H1 (cell line): Measurements from ENCODE around the gene ACYP1. TPM values are rescaled to one million over a fixed set of nuclear protein-coding genes. Genes with fewer than 3 reads are reported as not detected.

Source experiments
- ASH2L ChIP-seq: fragments of 200-600, 300-600 bp; sonication (generic); IDR thresholded peaks from one replicate; pipeline ENCODE4 v1.7.1; 2017; ENCODE audit warnings: low read length
- CBX8 ChIP-seq: fragments of 300-800, 300-1000 bp; sonication (generic); IDR thresholded peaks from 2 replicates; pipeline ENCODE4 v1.7.1; 2016; ENCODE audit warnings: low read depth, low read length, borderline replicate concordance
- HDAC2 ChIP-seq, 2 experiments: fragments of 300-600 bp in 1 of 2; sonication (generic) in 1 of 2; IDR thresholded peaks; 2 replicates each; pipeline ENCODE4 v1.6.1; 2011 to 2012; ENCODE audit warnings: low read depth in 2 of 2, low read length in 2 of 2, mild to moderate bottlenecking in 2 of 2, moderate library complexity in 2 of 2, borderline replicate concordance in 1 of 2, inconsistent platforms in 1 of 2
- NANOG ChIP-seq: IDR thresholded peaks from 2 replicates; pipeline ENCODE4 v1.6.1; 2011; ENCODE audit warnings: low read length, low read depth, mild to moderate bottlenecking, inconsistent platforms; ENCODE audit not compliant: insufficient read depth, poor library complexity, severe bottlenecking
- PHF8 ChIP-seq: fragments of 200-600 bp; sonication (generic); conservative IDR thresholded peaks from 2 replicates; pipeline ENCODE4 v1.7.1; 2012; ENCODE audit warnings: low read depth, mild to moderate bottlenecking, inconsistent platforms, low read length, moderate library complexity
- SAP30 ChIP-seq: fragments of 300-600 bp; sonication (generic); IDR thresholded peaks from 2 replicates; pipeline ENCODE4 v1.7.1; 2012; ENCODE audit warnings: low read length, moderate library complexity, mild to moderate bottlenecking, inconsistent platforms; ENCODE audit not compliant: insufficient read depth, insufficient replicate concordance
- SIRT6 ChIP-seq: IDR thresholded peaks from one replicate; pipeline ENCODE4 v1.7.1; 2012; ENCODE audit warnings: low read length, inconsistent platforms
- TCF12 ChIP-seq: IDR thresholded peaks from 2 replicates; pipeline ENCODE4 v1.6.1; 2011; ENCODE audit warnings: low read depth, mild to moderate bottlenecking, low read length
- polyA plus RNA-seq, 7 experiments: library from polyadenylated mRNA; depleted of rRNA in 3 of 7; stranded (reverse) in 5 of 7; unstranded in 2 of 7; fragments of >200 nt in 5 of 7; fragments of 200-250 nt in 2 of 7; gene quantifications; 1 replicate in 5 of 7; 2 replicates in 1 of 7; 4 replicates in 1 of 7; pipeline versions ENCODE4 v1.2.1 to v1.2.3, GENCODE V29; 2011 to 2013; ENCODE audit warnings: missing spikeins in 2 of 7, mixed read lengths in 2 of 7
- total RNA-seq: library from RNA; stranded (reverse); fragmentation: NEBNext Ultra II Directional; extraction: Animal tissue kit (Norgen Biotek cat#: 25700); gene quantifications from 2 replicates; pipeline ENCODE4 v1.2.1, GENCODE V29; 2021
- TF ChIP-seq, protein P1 (sequence below): fragments of 300-600 bp; sonication (generic); IDR thresholded peaks from 2 replicates; pipeline ENCODE4 v1.7.1; 2012; ENCODE audit warnings: low read length, moderate library complexity, mild to moderate bottlenecking, inconsistent platforms; ENCODE audit not compliant: insufficient replicate concordance
- TF ChIP-seq, protein P2 (sequence below): IDR thresholded peaks from 2 replicates; pipeline ENCODE4 v1.6.1; 2011; ENCODE audit warnings: low read length, improper control_type of control experiment

ACYP1 gene
- total and polyA plus RNA-seq, 2 of the 8 experiments (the other 6 are each of a cell fraction or from before 2014, with no cell fraction given), result 22.3 to 24.8 TPM

DNA sequence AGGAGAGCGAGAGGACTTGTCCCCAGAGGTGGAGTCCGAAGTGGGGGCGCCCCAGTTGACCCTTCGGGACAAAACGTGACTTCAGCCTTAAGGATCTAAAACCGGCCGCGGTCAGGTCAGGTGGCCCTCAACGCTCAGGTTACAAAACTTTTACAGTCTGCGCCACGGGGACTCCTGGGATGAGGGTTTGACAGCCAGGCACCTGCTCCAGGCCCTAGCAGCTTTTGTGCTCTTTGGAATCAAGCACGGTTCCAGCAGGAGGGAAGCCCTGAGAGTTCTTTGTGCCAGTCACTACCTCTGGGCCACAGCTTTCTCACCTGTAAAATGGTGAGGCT is 6.0 kb upstream of the ACYP1 start (continued):
- TF ChIP-seq, protein P1, sequence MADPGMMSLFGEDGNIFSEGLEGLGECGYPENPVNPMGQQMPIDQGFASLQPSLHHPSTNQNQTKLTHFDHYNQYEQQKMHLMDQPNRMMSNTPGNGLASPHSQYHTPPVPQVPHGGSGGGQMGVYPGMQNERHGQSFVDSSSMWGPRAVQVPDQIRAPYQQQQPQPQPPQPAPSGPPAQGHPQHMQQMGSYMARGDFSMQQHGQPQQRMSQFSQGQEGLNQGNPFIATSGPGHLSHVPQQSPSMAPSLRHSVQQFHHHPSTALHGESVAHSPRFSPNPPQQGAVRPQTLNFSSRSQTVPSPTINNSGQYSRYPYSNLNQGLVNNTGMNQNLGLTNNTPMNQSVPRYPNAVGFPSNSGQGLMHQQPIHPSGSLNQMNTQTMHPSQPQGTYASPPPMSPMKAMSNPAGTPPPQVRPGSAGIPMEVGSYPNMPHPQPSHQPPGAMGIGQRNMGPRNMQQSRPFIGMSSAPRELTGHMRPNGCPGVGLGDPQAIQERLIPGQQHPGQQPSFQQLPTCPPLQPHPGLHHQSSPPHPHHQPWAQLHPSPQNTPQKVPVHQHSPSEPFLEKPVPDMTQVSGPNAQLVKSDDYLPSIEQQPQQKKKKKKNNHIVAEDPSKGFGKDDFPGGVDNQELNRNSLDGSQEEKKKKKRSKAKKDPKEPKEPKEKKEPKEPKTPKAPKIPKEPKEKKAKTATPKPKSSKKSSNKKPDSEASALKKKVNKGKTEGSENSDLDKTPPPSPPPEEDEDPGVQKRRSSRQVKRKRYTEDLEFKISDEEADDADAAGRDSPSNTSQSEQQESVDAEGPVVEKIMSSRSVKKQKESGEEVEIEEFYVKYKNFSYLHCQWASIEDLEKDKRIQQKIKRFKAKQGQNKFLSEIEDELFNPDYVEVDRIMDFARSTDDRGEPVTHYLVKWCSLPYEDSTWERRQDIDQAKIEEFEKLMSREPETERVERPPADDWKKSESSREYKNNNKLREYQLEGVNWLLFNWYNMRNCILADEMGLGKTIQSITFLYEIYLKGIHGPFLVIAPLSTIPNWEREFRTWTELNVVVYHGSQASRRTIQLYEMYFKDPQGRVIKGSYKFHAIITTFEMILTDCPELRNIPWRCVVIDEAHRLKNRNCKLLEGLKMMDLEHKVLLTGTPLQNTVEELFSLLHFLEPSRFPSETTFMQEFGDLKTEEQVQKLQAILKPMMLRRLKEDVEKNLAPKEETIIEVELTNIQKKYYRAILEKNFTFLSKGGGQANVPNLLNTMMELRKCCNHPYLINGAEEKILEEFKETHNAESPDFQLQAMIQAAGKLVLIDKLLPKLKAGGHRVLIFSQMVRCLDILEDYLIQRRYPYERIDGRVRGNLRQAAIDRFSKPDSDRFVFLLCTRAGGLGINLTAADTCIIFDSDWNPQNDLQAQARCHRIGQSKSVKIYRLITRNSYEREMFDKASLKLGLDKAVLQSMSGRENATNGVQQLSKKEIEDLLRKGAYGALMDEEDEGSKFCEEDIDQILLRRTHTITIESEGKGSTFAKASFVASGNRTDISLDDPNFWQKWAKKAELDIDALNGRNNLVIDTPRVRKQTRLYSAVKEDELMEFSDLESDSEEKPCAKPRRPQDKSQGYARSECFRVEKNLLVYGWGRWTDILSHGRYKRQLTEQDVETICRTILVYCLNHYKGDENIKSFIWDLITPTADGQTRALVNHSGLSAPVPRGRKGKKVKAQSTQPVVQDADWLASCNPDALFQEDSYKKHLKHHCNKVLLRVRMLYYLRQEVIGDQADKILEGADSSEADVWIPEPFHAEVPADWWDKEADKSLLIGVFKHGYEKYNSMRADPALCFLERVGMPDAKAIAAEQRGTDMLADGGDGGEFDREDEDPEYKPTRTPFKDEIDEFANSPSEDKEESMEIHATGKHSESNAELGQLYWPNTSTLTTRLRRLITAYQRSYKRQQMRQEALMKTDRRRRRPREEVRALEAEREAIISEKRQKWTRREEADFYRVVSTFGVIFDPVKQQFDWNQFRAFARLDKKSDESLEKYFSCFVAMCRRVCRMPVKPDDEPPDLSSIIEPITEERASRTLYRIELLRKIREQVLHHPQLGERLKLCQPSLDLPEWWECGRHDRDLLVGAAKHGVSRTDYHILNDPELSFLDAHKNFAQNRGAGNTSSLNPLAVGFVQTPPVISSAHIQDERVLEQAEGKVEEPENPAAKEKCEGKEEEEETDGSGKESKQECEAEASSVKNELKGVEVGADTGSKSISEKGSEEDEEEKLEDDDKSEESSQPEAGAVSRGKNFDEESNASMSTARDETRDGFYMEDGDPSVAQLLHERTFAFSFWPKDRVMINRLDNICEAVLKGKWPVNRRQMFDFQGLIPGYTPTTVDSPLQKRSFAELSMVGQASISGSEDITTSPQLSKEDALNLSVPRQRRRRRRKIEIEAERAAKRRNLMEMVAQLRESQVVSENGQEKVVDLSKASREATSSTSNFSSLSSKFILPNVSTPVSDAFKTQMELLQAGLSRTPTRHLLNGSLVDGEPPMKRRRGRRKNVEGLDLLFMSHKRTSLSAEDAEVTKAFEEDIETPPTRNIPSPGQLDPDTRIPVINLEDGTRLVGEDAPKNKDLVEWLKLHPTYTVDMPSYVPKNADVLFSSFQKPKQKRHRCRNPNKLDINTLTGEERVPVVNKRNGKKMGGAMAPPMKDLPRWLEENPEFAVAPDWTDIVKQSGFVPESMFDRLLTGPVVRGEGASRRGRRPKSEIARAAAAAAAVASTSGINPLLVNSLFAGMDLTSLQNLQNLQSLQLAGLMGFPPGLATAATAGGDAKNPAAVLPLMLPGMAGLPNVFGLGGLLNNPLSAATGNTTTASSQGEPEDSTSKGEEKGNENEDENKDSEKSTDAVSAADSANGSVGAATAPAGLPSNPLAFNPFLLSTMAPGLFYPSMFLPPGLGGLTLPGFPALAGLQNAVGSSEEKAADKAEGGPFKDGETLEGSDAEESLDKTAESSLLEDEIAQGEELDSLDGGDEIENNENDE, result no peak
- peak; percentile 0 for TF ChIP-seq ASH2L
- no peak for TF ChIP-seq NANOG
- no peak; a peak in 1 of 4 replicates for TF ChIP-seq HDAC2 (IDR thresholded peaks at IDR 0.05; ENCODE audit: borderline replicate concordance in 1 of 2, low read depth in 2 of 2, low read length in 2 of 2)
- no peak for TF ChIP-seq SIRT6
- 0 out of 2 replicates have a peak, but pooled peaks have one; percentile 3 for TF ChIP-seq PHF8
- TF ChIP-seq TCF12, result no peak
- TF ChIP-seq, protein P2, sequence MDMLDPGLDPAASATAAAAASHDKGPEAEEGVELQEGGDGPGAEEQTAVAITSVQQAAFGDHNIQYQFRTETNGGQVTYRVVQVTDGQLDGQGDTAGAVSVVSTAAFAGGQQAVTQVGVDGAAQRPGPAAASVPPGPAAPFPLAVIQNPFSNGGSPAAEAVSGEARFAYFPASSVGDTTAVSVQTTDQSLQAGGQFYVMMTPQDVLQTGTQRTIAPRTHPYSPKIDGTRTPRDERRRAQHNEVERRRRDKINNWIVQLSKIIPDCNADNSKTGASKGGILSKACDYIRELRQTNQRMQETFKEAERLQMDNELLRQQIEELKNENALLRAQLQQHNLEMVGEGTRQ, result peak; percentile 61; the same call in 1 of the 2 replicates
- no peak for TF ChIP-seq SAP30
- TF ChIP-seq CBX8, result no peak
